GM21528 (cell line): ENCODE measurements around the gene SWSAP1.
"Not testable (repeated sequence)": the region's sequence is repeated elsewhere in the genome, so short reads cannot be mapped to it uniquely, and the experiment has no call there.

Source experiments
- ATAC-seq: cut with Tn5 transposase; IDR thresholded peaks from one replicate; pipeline ENCODE4 v1.9.1; 2021; ENCODE audit warnings: mild to moderate bottlenecking, moderate library complexity; ENCODE audit not compliant: unreplicated experiment, low FRiP score

Gene SWSAP1

GRCh38 chr19:11354102-11354501, 20.4 kb upstream of the SWSAP1 start:
- not testable (repeated sequence) for ATAC-seq

GRCh38 chr19:11355160-11356073, 19.0 kb upstream of the SWSAP1 start, which contains the start of gene PLPPR2:
Gene PLPPR2, plus strand, starts transcription at chr19:11355432. Its CDS starts 2,242 bp downstream, at chr19:11357674.
- ATAC-seq, result no peak

GRCh38 chr19:11356074-11356397, 18.4 kb upstream of the SWSAP1 start:
- no peak for ATAC-seq

- ATAC-seq, result no peak
Observed at GRCh38 chr19:11356676-11357550, 17.6 kb upstream of the SWSAP1 start.

GRCh38 chr19:11359421-11359820, 15.0 kb upstream of the SWSAP1 start:
- no peak for ATAC-seq

GRCh38 chr19:11361037-11361770, 13.3 kb upstream of the SWSAP1 start:
- ATAC-seq, result no peak

- no peak for ATAC-seq
Observed at GRCh38 chr19:11361771-11362731, 12.4 kb upstream of the SWSAP1 start.

- ATAC-seq, result no peak
Observed at GRCh38 chr19:11363881-11364280, 10.6 kb upstream of the SWSAP1 start.

GRCh38 chr19:11364296-11364904, 10.1 kb upstream of the SWSAP1 start:
- no peak for ATAC-seq

- no peak for ATAC-seq
Observed at GRCh38 chr19:11364935-11365334, 9.5 kb upstream of the SWSAP1 start.

- no peak for ATAC-seq
Observed at GRCh38 chr19:11365557-11366117, 8.8 kb upstream of the SWSAP1 start.

GRCh38 chr19:11367528-11367927, 6.9 kb upstream of the SWSAP1 start:
- no peak for ATAC-seq

GRCh38 chr19:11370744-11371143, 3.7 kb upstream of the SWSAP1 start:
- no peak for ATAC-seq

GRCh38 chr19:11373166-11373884, 1.1 kb upstream of the SWSAP1 start:
- ATAC-seq, result no peak

GRCh38 chr19:11373885-11374432, 507 bp upstream of the SWSAP1 start:
- no peak for ATAC-seq

GRCh38 chr19:11375143-11375948, 880 bp downstream of the SWSAP1 start:
- ATAC-seq, result no peak

GRCh38 chr19:11377237-11377636, 2.8 kb downstream of the SWSAP1 start:
- no peak for ATAC-seq
